ENCODE results near the gene LRRC74B. TPM values are rescaled to one million over a fixed set of nuclear protein-coding genes. Genes with fewer than 3 reads are reported as not detected.
A peak's percentile ranks its signal among the peaks of the same experiment; 100 is the strongest.

LRRC74B gene
- total and polyA plus RNA-seq, 2 experiments from 2014 or later, result not detected

GRCh38 chr22:21010426-21011113, 35.2 kb upstream of the LRRC74B start (continued):
- TF ChIP-seq ZNF462 (CRISPR knock-in tag; IDR thresholded peaks at IDR 0.05) (0 out of 2 replicates have a peak, but pooled peaks have one; percentile 65), EZH2 (IDR thresholded peaks at IDR 0.05; ENCODE audit: low read depth, unreplicated experiment) (no peak)

GRCh38 chr22:21012446-21013407, 33.0 kb upstream of the LRRC74B start:
- Histone ChIP-seq H3K79me2 (replicated peaks; ENCODE audit: insufficient read depth) (no peaks in the 10 kb centered on the region), H3K9me2 (ENCODE audit: insufficient read depth) (no peaks in the 10 kb centered on the region), H3K27ac (ENCODE audit: low read depth) (no peak overlapping the region), H3F3A (replicated peaks; ENCODE audit: low read depth) (no peaks in the 10 kb centered on the region), H3K4me3 (no peak overlapping the region), H3K4me2 (peak overlapping the region; percentile 91; the same call in 1 of the 2 replicates), H3K36me3 (ENCODE audit: insufficient read depth) (no peaks in the 10 kb centered on the region), H4K20me1 (replicated peaks; ENCODE audit: insufficient read depth) (no peaks in the 10 kb centered on the region), H3K4me1 (ENCODE audit: insufficient read depth) (peaks cover 18% of the 10 kb centered on the region), H3K27me3 (ENCODE audit: insufficient read depth) (no peaks in the 10 kb centered on the region), H2AFZ (no peak overlapping the region)
- H3K36me3 Mint-ChIP-seq (ENCODE audit: low read depth), result no peaks in the 10 kb centered on the region
- no peak overlapping the region for H3K27ac Mint-ChIP-seq
- no peak for ATAC-seq
- peaks cover 25% of the 10 kb centered on the region for H3K27me3 Mint-ChIP-seq (ENCODE audit: insufficient read depth, low read depth, poor library complexity)
- H3K4me3 Mint-ChIP-seq, result peak overlapping the region; percentile 87
- no peaks in the 10 kb centered on the region for H3K9me3 Mint-ChIP-seq
- peaks cover 43% of the 10 kb centered on the region for H3K4me1 Mint-ChIP-seq
- no peak for DNase-seq (ENCODE audit: low spot score)
- TF ChIP-seq EZH2phosphoT487 (IDR thresholded peaks at IDR 0.05; ENCODE audit: unreplicated experiment) (no peak), CTCF (conservative IDR thresholded peaks at IDR 0.05; ENCODE audit: low read depth in 2 of 2) (no peak), STAT1 (IDR thresholded peaks at IDR 0.05; ENCODE audit: unreplicated experiment) (no peak), CREB1 (CRISPR knock-in tag; IDR thresholded peaks at IDR 0.05; ENCODE audit: low read depth) (no peak), ETS1 (IDR thresholded peaks at IDR 0.05) (no peak), ZNF331 (CRISPR knock-in tag; IDR thresholded peaks at IDR 0.05; ENCODE audit: low read depth) (no peak)
